HepG2 (cell line): Measurements from ENCODE around the gene CD248. TPM values are rescaled to one million over a fixed set of nuclear protein-coding genes. Genes with fewer than 3 reads are reported as not detected.
A peak's percentile ranks its signal among the peaks of the same experiment; 100 is the strongest.

Source experiments
- GATAD1 ChIP-seq: IDR thresholded peaks from 2 replicates; pipeline ENCODE4 v1.6.1; 2016; ENCODE audit warnings: missing genetic modification reagents, missing compliant biosample characterization
- HHEX ChIP-seq: IDR thresholded peaks from 2 replicates; pipeline ENCODE4 v1.6.1; 2016; ENCODE audit warnings: control low read depth
- HNRNPH1 ChIP-seq: fragments of 200-400 bp; formaldehyde crosslinking; optimal IDR thresholded peaks from 2 replicates; pipeline ENCODE3; 2017; ENCODE audit warnings: mild to moderate bottlenecking, low read depth, low read length
- IRX3 ChIP-seq: sonication (generic); formaldehyde crosslinking; IDR thresholded peaks from 2 replicates; pipeline ENCODE4 v1.8.1; 2023; ENCODE audit warnings: mild to moderate bottlenecking, low read depth, missing genetic modification reagents, borderline replicate concordance
- JUND ChIP-seq: sonication (generic); formaldehyde crosslinking; IDR thresholded peaks from 2 replicates; pipeline ENCODE4 v1.8.0; 2022; ENCODE audit warnings: mild to moderate bottlenecking, missing genetic modification reagents
- KAT2B ChIP-seq: fragments of 150-350 bp; IDR thresholded peaks from 2 replicates; pipeline ENCODE4 v1.6.1; 2014; ENCODE audit warnings: low read depth, low read length, borderline replicate concordance
- KDM5B ChIP-seq: sonication (generic); formaldehyde crosslinking; IDR thresholded peaks from 2 replicates; pipeline ENCODE4 v1.4.0; 2020; ENCODE audit warnings: missing genetic modification reagents, mild to moderate bottlenecking, borderline replicate concordance
- MAF1 ChIP-seq: sonication (generic); formaldehyde crosslinking; IDR thresholded peaks from 2 replicates; pipeline ENCODE4 v1.5.0; 2020; ENCODE audit warnings: missing genetic modification reagents, borderline replicate concordance
- MNT ChIP-seq: fragments of 450-650 bp; IDR thresholded peaks from 2 replicates; pipeline ENCODE4 v1.6.1; 2016
- MYC ChIP-seq: sonication (generic); formaldehyde crosslinking; IDR thresholded peaks from 2 replicates; pipeline ENCODE4 v1.9.0; 2021; ENCODE audit warnings: missing genetic modification reagents, borderline replicate concordance
- MZF1 ChIP-seq: sonication (generic); formaldehyde crosslinking; IDR thresholded peaks from 2 replicates; pipeline ENCODE4 v1.8.1; 2023; ENCODE audit warnings: mild to moderate bottlenecking, missing genetic modification reagents, borderline replicate concordance
- NCOA2 ChIP-seq: sonication (generic); formaldehyde crosslinking; IDR thresholded peaks from 2 replicates; pipeline ENCODE4 v1.8.0; 2022; ENCODE audit warnings: inconsistent platforms
- NFE2L1 ChIP-seq: sonication (generic); formaldehyde crosslinking; IDR thresholded peaks from 2 replicates; pipeline ENCODE4 v1.4.0; 2020; ENCODE audit warnings: missing genetic modification reagents, mild to moderate bottlenecking, borderline replicate concordance
- PITX1 ChIP-seq: sonication (generic); formaldehyde crosslinking; IDR thresholded peaks from 2 replicates; pipeline ENCODE4 v1.5.1; 2020; ENCODE audit warnings: mild to moderate bottlenecking, missing genetic modification reagents
- RELA ChIP-seq: sonication (generic); formaldehyde crosslinking; IDR thresholded peaks from 2 replicates; pipeline ENCODE4 v1.4.0; 2020; ENCODE audit warnings: missing genetic modification reagents
- RFX1 ChIP-seq: fragments of 450-650 bp; IDR thresholded peaks from 2 replicates; pipeline ENCODE4 v1.6.1; 2017
- SP1 ChIP-seq, 2 experiments: fragments of 450-650 bp in 1 of 2; sonication (generic) in 1 of 2; formaldehyde crosslinking in 1 of 2; IDR thresholded peaks; 2 replicates each; pipeline versions ENCODE4 v1.4.0 to v1.6.1; 2016 to 2020; ENCODE audit warnings: missing genetic modification reagents in 1 of 2
- SUZ12 ChIP-seq: fragments of 150-350 bp; IDR thresholded peaks from 2 replicates; pipeline ENCODE4 v1.6.1; 2014; ENCODE audit warnings: low read depth, low read length
- ZC3H4 ChIP-seq: sonication (generic); formaldehyde crosslinking; IDR thresholded peaks from 2 replicates; pipeline ENCODE4 v1.4.0; 2020; ENCODE audit warnings: missing genetic modification reagents, borderline replicate concordance
- ZNF460 ChIP-seq: sonication (generic); formaldehyde crosslinking; IDR thresholded peaks from 2 replicates; pipeline ENCODE4 v1.5.1; 2020; ENCODE audit warnings: missing genetic modification reagents, mild to moderate bottlenecking, borderline replicate concordance
- ZNF496 ChIP-seq: sonication (generic); formaldehyde crosslinking; IDR thresholded peaks from 2 replicates; pipeline ENCODE4 v1.8.1; 2023; ENCODE audit warnings: mild to moderate bottlenecking, moderate library complexity, missing genetic modification reagents; ENCODE audit not compliant: insufficient replicate concordance
- ZNF564 ChIP-seq: sonication (generic); formaldehyde crosslinking; IDR thresholded peaks from 2 replicates; pipeline ENCODE4 v1.8.1; 2023; ENCODE audit warnings: mild to moderate bottlenecking, missing genetic modification reagents
- ZNF816 ChIP-seq: sonication (generic); formaldehyde crosslinking; IDR thresholded peaks from 2 replicates; pipeline ENCODE4 v1.8.0; 2022; ENCODE audit warnings: missing genetic modification reagents, mild to moderate bottlenecking, borderline replicate concordance
- polyA plus RNA-seq, 8 experiments: library from polyadenylated mRNA; depleted of rRNA in 3 of 8; stranded (reverse) in 7 of 8; unstranded in 1 of 8; fragments of >200 nt; fragmentation: Illumina TruSeq in 4 of 8; extraction: Trizol in 4 of 8; gene quantifications; 2 replicates each; pipeline versions ENCODE4 v1.2.1 to v1.2.3, GENCODE V29; 2011 to 2016; ENCODE audit warnings: low read depth in 4 of 8, missing spikeins in 1 of 8, mixed read lengths in 1 of 8; ENCODE audit not compliant: insufficient read depth in 1 of 8
- total RNA-seq, 5 experiments: library from RNA; depleted of rRNA; stranded (reverse); fragments of >200 nt; fragmentation: Illumina TruSeq; extraction: Trizol; gene quantifications; 2 replicates each; pipeline ENCODE4 v1.2.3, GENCODE V29; 2016; ENCODE audit warnings: low read depth in 1 of 5
- TF ChIP-seq, protein P1 (sequence below): IDR thresholded peaks from 2 replicates; pipeline ENCODE4 v1.6.1; 2018; ENCODE audit warnings: missing genetic modification reagents
- TF ChIP-seq, protein P2 (sequence below): IDR thresholded peaks from 2 replicates; pipeline ENCODE4 v1.4.0; 2020; ENCODE audit warnings: mild to moderate bottlenecking, missing genetic modification reagents

CD248 gene
- total and polyA plus RNA-seq, 2 of the 13 experiments (the other 11 are each of a cell fraction or from before 2014, with no cell fraction given) = 0.25 to 0.35 TPM

- no peak for TF ChIP-seq NCOA2
- TF ChIP-seq MZF1 (CRISPR knock-in tag) = 0 out of 2 replicates have a peak, but pooled peaks have one; percentile 76
- no peak for TF ChIP-seq ZNF460
- no peak for TF ChIP-seq SUZ12
- no peak for TF ChIP-seq ZNF816 (CRISPR knock-in tag)
- no peak for TF ChIP-seq MNT
- TF ChIP-seq SP1 (IDR thresholded peaks at IDR 0.05) = no peak
- TF ChIP-seq SP1 (CRISPR knock-in tag; IDR thresholded peaks at IDR 0.05) = no peak
- no peak for TF ChIP-seq GATAD1 (CRISPR knock-in tag)
- no peak for TF ChIP-seq HHEX
- no peak for TF ChIP-seq MYC
- peak; percentile 83; the same call in 1 of the 2 replicates for TF ChIP-seq IRX3 (CRISPR knock-in tag)
- no peak for TF ChIP-seq KAT2B
- TF ChIP-seq ZNF496 = no peak
- TF ChIP-seq NFE2L1 (CRISPR knock-in tag) = no peak
- TF ChIP-seq HNRNPH1 = no peak
- TF ChIP-seq JUND (CRISPR knock-in tag) = no peak
- TF ChIP-seq, protein P1, sequence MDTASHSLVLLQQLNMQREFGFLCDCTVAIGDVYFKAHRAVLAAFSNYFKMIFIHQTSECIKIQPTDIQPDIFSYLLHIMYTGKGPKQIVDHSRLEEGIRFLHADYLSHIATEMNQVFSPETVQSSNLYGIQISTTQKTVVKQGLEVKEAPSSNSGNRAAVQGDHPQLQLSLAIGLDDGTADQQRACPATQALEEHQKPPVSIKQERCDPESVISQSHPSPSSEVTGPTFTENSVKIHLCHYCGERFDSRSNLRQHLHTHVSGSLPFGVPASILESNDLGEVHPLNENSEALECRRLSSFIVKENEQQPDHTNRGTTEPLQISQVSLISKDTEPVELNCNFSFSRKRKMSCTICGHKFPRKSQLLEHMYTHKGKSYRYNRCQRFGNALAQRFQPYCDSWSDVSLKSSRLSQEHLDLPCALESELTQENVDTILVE (CRISPR knock-in tag) = peak; percentile 58; the same call in 1 of the 2 replicates
- TF ChIP-seq, protein P2, sequence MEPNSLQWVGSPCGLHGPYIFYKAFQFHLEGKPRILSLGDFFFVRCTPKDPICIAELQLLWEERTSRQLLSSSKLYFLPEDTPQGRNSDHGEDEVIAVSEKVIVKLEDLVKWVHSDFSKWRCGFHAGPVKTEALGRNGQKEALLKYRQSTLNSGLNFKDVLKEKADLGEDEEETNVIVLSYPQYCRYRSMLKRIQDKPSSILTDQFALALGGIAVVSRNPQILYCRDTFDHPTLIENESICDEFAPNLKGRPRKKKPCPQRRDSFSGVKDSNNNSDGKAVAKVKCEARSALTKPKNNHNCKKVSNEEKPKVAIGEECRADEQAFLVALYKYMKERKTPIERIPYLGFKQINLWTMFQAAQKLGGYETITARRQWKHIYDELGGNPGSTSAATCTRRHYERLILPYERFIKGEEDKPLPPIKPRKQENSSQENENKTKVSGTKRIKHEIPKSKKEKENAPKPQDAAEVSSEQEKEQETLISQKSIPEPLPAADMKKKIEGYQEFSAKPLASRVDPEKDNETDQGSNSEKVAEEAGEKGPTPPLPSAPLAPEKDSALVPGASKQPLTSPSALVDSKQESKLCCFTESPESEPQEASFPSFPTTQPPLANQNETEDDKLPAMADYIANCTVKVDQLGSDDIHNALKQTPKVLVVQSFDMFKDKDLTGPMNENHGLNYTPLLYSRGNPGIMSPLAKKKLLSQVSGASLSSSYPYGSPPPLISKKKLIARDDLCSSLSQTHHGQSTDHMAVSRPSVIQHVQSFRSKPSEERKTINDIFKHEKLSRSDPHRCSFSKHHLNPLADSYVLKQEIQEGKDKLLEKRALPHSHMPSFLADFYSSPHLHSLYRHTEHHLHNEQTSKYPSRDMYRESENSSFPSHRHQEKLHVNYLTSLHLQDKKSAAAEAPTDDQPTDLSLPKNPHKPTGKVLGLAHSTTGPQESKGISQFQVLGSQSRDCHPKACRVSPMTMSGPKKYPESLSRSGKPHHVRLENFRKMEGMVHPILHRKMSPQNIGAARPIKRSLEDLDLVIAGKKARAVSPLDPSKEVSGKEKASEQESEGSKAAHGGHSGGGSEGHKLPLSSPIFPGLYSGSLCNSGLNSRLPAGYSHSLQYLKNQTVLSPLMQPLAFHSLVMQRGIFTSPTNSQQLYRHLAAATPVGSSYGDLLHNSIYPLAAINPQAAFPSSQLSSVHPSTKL = peak; percentile 58
- no peak for TF ChIP-seq RELA (CRISPR knock-in tag)
- peak; percentile 77; the same call in 1 of the 2 replicates for TF ChIP-seq ZC3H4 (CRISPR knock-in tag)
- TF ChIP-seq MAF1 (CRISPR knock-in tag) = peak; percentile 20; the same call in 1 of the 2 replicates
- no peak for TF ChIP-seq RFX1
- TF ChIP-seq PITX1 (CRISPR knock-in tag) = peak; percentile 69; the same call in 1 of the 2 replicates
- peak; percentile 71; the same call in 1 of the 2 replicates for TF ChIP-seq KDM5B (CRISPR knock-in tag)
- peak; percentile 55; the same call in 1 of the 2 replicates for TF ChIP-seq ZNF564
Measured at GRCh38 chr11:66289548-66290329, 27.1 kb downstream of the CD248 start (continued).
